Embryonic facial prominence (tissue), 1 donor: ENCODE data around the gene MTOR.

Source experiments
- DNase-seq: peaks from one replicate; pipeline ENCODE4 v3.0.0-alpha.2; 2016; ENCODE audit errors: extremely low spot score

Gene MTOR

DNA sequence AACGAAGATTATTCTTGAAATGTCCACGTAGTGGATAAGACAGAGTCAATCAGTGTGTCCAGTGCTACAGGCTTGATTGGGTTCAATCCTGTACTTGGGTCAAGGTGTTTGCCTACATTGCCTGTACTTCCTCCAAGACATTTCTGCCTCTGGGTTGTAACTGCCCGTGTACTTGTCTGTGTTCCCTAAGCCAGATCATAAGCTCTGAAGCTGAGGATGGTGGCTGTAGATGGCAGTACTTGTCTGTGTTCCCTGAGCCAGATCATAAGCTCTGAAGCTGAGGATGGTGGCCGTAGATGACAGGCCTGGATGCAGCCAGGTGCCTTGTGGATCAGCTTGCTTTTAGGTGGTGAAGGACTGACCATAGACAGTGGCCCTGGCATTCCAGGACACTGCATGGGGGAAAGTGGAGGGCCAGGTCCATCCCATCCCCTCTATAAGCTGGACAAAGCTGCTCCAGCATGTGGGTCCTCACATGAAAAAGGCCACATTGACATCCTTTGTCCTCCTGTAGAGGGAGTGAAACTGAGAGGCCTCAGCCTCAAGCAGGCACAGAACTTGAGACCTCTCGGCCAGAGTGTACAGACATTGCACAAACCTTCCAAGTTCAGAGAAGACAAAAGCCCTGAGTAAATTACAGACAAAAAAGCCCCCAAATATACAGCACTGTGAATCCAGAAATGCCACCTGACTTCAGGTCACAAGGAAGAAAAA lies 200.5 kb downstream of the MTOR start:
- DNase-seq: no peak

DNA sequence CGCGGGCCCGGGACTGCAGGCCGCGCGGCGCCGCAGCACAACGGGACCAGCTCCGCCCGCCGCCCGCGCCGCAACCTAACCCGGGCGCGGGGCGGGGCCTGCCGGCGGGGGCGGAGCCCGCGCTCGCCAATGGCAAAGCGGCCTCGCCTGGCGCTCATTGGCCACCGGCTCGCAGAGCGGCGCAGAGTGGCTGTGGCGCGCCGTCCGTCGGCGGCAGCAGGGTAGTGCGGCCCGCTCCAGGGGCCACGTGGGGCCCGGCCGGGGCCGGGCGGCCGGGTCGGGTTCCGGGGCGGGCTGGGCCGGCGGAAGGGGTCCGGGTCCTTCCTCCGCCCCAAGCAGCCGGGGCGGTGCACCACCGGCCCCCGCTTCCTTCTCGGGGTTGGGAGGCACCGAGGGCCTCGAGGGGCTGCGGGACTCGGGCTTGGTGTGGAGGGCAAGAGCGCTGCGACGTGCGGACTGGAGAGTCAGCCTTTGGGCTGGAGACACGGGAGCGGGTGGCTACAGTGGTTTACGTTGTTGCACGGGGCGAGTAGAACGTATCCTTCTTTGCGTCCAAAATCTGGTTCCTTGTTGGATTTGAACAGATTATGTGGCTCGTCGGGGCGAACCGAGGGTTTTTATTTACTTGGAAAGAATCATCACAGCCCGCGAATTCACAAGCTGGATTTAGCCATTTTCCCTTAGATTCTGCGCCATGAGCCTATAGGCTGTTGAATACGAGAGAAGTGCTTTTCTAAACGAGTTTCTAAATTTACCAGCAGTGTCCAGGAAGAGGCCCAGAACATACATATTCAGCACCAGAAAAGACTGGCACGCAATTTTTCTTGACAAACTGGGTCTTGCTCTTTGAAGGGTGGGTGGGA lies 202.2 kb downstream of the MTOR start, which contains the start of gene SRM:
Gene SRM (minus strand): TSS at position 51 of the 863 bp plus-strand sequence. CDS start 75 bp downstream, outside the sequence.
- peak; percentile 78 for DNase-seq

GRCh38 chr1:11059155-11059967 lies 203.0 kb downstream of the MTOR start:
- DNase-seq: no peak

DNA sequence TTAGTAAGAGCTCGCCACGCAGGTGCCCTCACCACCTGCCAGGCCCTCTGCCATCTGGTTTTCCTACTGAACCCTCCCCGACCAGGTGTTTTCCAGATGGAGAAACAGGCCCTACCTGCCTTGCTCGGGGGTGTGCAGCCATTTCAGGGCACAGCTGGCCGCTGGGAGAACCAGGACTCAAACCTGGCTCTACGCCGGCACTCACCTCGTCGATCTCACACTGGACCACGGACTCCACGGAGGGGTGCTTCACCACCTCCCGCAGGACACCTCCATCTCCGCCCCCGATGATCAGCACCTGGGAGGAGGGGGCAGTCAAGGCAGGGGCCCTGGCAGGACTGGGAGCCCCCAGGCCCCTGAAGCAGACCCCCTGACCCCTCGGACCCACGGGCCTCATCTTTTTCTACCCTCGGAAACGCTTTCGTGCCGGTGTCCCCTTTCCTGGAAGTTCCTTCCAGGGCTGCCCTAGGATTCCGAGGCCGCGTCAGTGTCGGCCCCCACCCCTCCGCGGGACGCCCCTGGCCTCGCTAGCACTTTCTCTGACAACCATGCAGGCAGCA lies 203.7 kb downstream of the MTOR start:
- DNase-seq: no peak

GRCh38 chr1:11058026-11058425 lies 204.3 kb downstream of the MTOR start:
- no peak for DNase-seq

GRCh38 chr1:11057477-11057876 lies 204.9 kb downstream of the MTOR start:
- DNase-seq: no peak
